ENCODE results near the gene USP54. TPM values are rescaled to one million over a fixed set of nuclear protein-coding genes. Genes with fewer than 3 reads are reported as not detected.

USP54 gene
- total and polyA plus RNA-seq, 12 donors, result 7.3 to 26.8 (median 14.8) TPM

- Histone ChIP-seq H3K9me3 (replicated peaks in 1 of 3) (no peaks in the 10 kb centered on the region), H3K36me3 (replicated peaks in 1 of 2) (no peaks in the 10 kb centered on the region), H3K27ac (no peak overlapping the region), H3K4me1 (replicated peaks in 1 of 2) (no peaks in the 10 kb centered on the region), H3K4me3 (no peak overlapping the region), H3K27me3 (no peaks in the 10 kb centered on the region)
- TF ChIP-seq POLR2A (IDR thresholded peaks at IDR 0.05), result no peak
- no peak for TF ChIP-seq CTCF (IDR thresholded peaks at IDR 0.05)
- intact Hi-C loops (cut with DNase I), result no loop called here
- no peak for DNase-seq
- 87 to 96% (median 91%) methylated on average over 5 of the region's 5 CpGs for WGBS, 4 donors
Measured at GRCh38 chr10:73509695-73510094, 81.4 kb downstream of the USP54 start.

GRCh38 chr10:73506491-73506890, 84.7 kb downstream of the USP54 start:
- TF ChIP-seq POLR2A (IDR thresholded peaks at IDR 0.05) (no peak), CTCF (IDR thresholded peaks at IDR 0.05) (no peak)
- DNase-seq, result no peak
- Histone ChIP-seq H3K36me3 (replicated peaks in 1 of 2) (no peaks in the 10 kb centered on the region), H3K9me3 (replicated peaks in 1 of 3) (no peaks in the 10 kb centered on the region), H3K4me1 (replicated peaks in 1 of 2) (no peaks in the 10 kb centered on the region), H3K27ac (no peak overlapping the region), H3K4me3 (no peak overlapping the region), H3K27me3 (no peaks in the 10 kb centered on the region)
- WGBS, 4 donors, result 74 to 85% (median 78%) methylated on average over 1 of the region's 1 CpG
- intact Hi-C loops (cut with DNase I), result no loop called here

GRCh38 chr10:73506074-73506473, 85.1 kb downstream of the USP54 start:
- intact Hi-C loops (cut with DNase I), result no loop called here
- Histone ChIP-seq H3K9me3 (replicated peaks in 1 of 3) (no peaks in the 10 kb centered on the region), H3K4me3 (no peak overlapping the region), H3K4me1 (replicated peaks in 1 of 2) (no peaks in the 10 kb centered on the region), H3K27me3 (no peaks in the 10 kb centered on the region), H3K36me3 (replicated peaks in 1 of 2) (no peaks in the 10 kb centered on the region), H3K27ac (no peak overlapping the region)
- TF ChIP-seq CTCF (IDR thresholded peaks at IDR 0.05), result no peak
- no peak for TF ChIP-seq POLR2A (IDR thresholded peaks at IDR 0.05)
- DNase-seq, result no peak

- Histone ChIP-seq H3K36me3 (replicated peaks in 1 of 2) (no peaks in the 10 kb centered on the region), H3K27me3 (no peaks in the 10 kb centered on the region), H3K4me3 (no peak overlapping the region), H3K4me1 (replicated peaks in 1 of 2) (no peaks in the 10 kb centered on the region), H3K27ac (no peak overlapping the region), H3K9me3 (replicated peaks in 1 of 3) (no peaks in the 10 kb centered on the region)
- WGBS, 4 donors, result 90 to 97% (median 93%) methylated on average over 1 of the region's 1 CpG
- no peak for DNase-seq
- TF ChIP-seq CTCF (IDR thresholded peaks at IDR 0.05), result no peak
- TF ChIP-seq POLR2A (IDR thresholded peaks at IDR 0.05), result no peak
- intact Hi-C loops (cut with DNase I), result no loop called here
Measured at GRCh38 chr10:73503037-73503436, 88.1 kb downstream of the USP54 start.
